Measurements from ENCODE around the gene DDO. TPM values are rescaled to one million over a fixed set of nuclear protein-coding genes. Genes with fewer than 3 reads are reported as not detected.

DDO gene
- total and polyA plus RNA-seq, 9 of the 15 experiments (the other 6 are each of a cell fraction or from before 2014, with no cell fraction given), result not detected

GRCh38 chr6:110448846-110449540 is 33.6 kb upstream of the DDO start:
- ChIA-PET CTCF (ENCODE audit: low intra/inter-chr PET ratio) (no interaction called here), POLR2A (no interaction called here)
- H3K36me3 ChIP-seq (ENCODE audit: control insufficient read depth, insufficient read depth, low read length), result no peaks in the 10 kb centered on the region
- H3K79me2 ChIP-seq (ENCODE audit: control insufficient read depth, insufficient read depth, low read length), result no peaks in the 10 kb centered on the region
- no peak overlapping the region for H3K4me3 ChIP-seq
- no peaks in the 10 kb centered on the region for H4K20me1 ChIP-seq (replicated peaks; ENCODE audit: control insufficient read depth, insufficient read depth, low read length)
- no peak overlapping the region for H3K9ac ChIP-seq (ENCODE audit: insufficient read depth in 1 of 2, low read depth in 2 of 2, low read length in 2 of 2)
- no peaks in the 10 kb centered on the region for H3K9me3 ChIP-seq (replicated peaks; ENCODE audit: control insufficient read depth, insufficient read depth, low read depth, low read length)
- 0% methylated on average over 4 of the region's 4 CpGs for WGBS (ENCODE audit: insufficient coverage, low coverage, missing lambda C conversion rate)
- H3K27me3 ChIP-seq (ENCODE audit: control insufficient read depth in 2 of 2, insufficient read depth in 2 of 2, low read length in 2 of 2), result peaks cover 3 to 8% of the 10 kb centered on the region in 2 experiments; a peak in 2 of 5 replicates
- H2AFZ ChIP-seq (ENCODE audit: low read depth, low read length), result no peak overlapping the region
- no peak overlapping the region for H3K4me2 ChIP-seq (ENCODE audit: insufficient read depth, low read length)
- no peaks in the 10 kb centered on the region for H3K4me1 ChIP-seq (replicated peaks in 1 of 2; ENCODE audit: control insufficient read depth in 2 of 2, insufficient read depth in 2 of 2, low read length in 2 of 2)
- no peak for FAIRE-seq
- no TSS peak for BruUV-seq (replicated peaks)
- no peaks in the 10 kb centered on the region for H3K9me1 ChIP-seq (ENCODE audit: control insufficient read depth, insufficient read depth, low read length)
- in situ Hi-C loops (cut with MboI), result no loop called here
- no peak for DNase-seq (ENCODE audit: extremely low read depth in 1 of 4, low spot score in 3 of 4)
- no peak overlapping the region for H3K27ac ChIP-seq (ENCODE audit: extremely low read depth, low read depth, low read length)
- 0 out of 2 replicates have a peak, but pooled peaks have one; percentile 13 for TF ChIP-seq GABPA (tag; conservative IDR thresholded peaks at IDR 0.05; ENCODE audit: low read depth)
- TF ChIP-seq SRSF3 (IDR thresholded peaks at IDR 0.05; ENCODE audit: insufficient read depth, low read length), result no peak
- TF ChIP-seq RFX7 (CRISPR knock-in tag; IDR thresholded peaks at IDR 0.05), result no peak
- intact Hi-C loops (cut with micrococcal nuclease), result no loop called here
- ATAC-seq, result no peak

GRCh38 chr6:110447761-110448160 is 32.4 kb upstream of the DDO start:
- H3K9me1 ChIP-seq (ENCODE audit: control insufficient read depth, insufficient read depth, low read length), result no peaks in the 10 kb centered on the region
- no peaks in the 10 kb centered on the region for H3K4me1 ChIP-seq (replicated peaks in 1 of 2; ENCODE audit: control insufficient read depth in 2 of 2, insufficient read depth in 2 of 2, low read length in 2 of 2)
- CTCF ChIA-PET (ENCODE audit: low intra/inter-chr PET ratio), result no interaction called here
- no peaks in the 10 kb centered on the region for H3K9me3 ChIP-seq (replicated peaks; ENCODE audit: control insufficient read depth, insufficient read depth, low read depth, low read length)
- DNase-seq (ENCODE audit: extremely low read depth in 1 of 4, low spot score in 3 of 4), result no peak
- no peak overlapping the region for H3K27ac ChIP-seq (ENCODE audit: extremely low read depth, low read depth, low read length)
- no TSS peak for BruUV-seq (replicated peaks)
- POLR2A ChIA-PET, result no interaction called here
- intact Hi-C loops (cut with micrococcal nuclease) (no loop called here), in situ Hi-C loops (cut with MboI) (no loop called here)
- no peaks in the 10 kb centered on the region for H3K36me3 ChIP-seq (ENCODE audit: control insufficient read depth, insufficient read depth, low read length)
- H2AFZ ChIP-seq (ENCODE audit: low read depth, low read length), result no peak overlapping the region
- H3K4me3 ChIP-seq, result no peak overlapping the region
- no peaks in the 10 kb centered on the region for H4K20me1 ChIP-seq (replicated peaks; ENCODE audit: control insufficient read depth, insufficient read depth, low read length)
- H3K79me2 ChIP-seq (ENCODE audit: control insufficient read depth, insufficient read depth, low read length), result no peaks in the 10 kb centered on the region
- no peak overlapping the region for H3K9ac ChIP-seq (ENCODE audit: insufficient read depth in 1 of 2, low read depth in 2 of 2, low read length in 2 of 2)
- no peak overlapping the region for H3K4me2 ChIP-seq (ENCODE audit: insufficient read depth, low read length)
- WGBS (ENCODE audit: insufficient coverage, low coverage, missing lambda C conversion rate), result 3% methylated on average over 3 of the region's 3 CpGs
- ATAC-seq, result no peak
- no peak for FAIRE-seq
- H3K27me3 ChIP-seq (ENCODE audit: control insufficient read depth in 2 of 2, insufficient read depth in 2 of 2, low read length in 2 of 2), result peaks cover 3 to 8% of the 10 kb centered on the region in 2 experiments; a peak in 2 of 5 replicates
- TF ChIP-seq IRF1 (CRISPR knock-in tag; IDR thresholded peaks at IDR 0.05; ENCODE audit: borderline replicate concordance) (no peak), YY1 (IDR thresholded peaks at IDR 0.05; ENCODE audit: borderline replicate concordance in 1 of 3, control insufficient read depth in 1 of 3, extremely low read depth in 1 of 3, insufficient read depth in 3 of 3, insufficient read length in 1 of 3, insufficient replicate concordance in 2 of 3, low read depth in 1 of 3, low read length in 2 of 3) (peak in 1 of 3 experiments; percentile 30), ZNF695 (CRISPR knock-in tag; IDR thresholded peaks at IDR 0.05) (no peak), RAD51 (IDR thresholded peaks at IDR 0.05; ENCODE audit: borderline replicate concordance, low read depth) (no peak), KDM5B (IDR thresholded peaks at IDR 0.05; ENCODE audit: insufficient replicate concordance, low read depth, low read length) (no peak)
- TF ChIP-seq, protein P1, sequence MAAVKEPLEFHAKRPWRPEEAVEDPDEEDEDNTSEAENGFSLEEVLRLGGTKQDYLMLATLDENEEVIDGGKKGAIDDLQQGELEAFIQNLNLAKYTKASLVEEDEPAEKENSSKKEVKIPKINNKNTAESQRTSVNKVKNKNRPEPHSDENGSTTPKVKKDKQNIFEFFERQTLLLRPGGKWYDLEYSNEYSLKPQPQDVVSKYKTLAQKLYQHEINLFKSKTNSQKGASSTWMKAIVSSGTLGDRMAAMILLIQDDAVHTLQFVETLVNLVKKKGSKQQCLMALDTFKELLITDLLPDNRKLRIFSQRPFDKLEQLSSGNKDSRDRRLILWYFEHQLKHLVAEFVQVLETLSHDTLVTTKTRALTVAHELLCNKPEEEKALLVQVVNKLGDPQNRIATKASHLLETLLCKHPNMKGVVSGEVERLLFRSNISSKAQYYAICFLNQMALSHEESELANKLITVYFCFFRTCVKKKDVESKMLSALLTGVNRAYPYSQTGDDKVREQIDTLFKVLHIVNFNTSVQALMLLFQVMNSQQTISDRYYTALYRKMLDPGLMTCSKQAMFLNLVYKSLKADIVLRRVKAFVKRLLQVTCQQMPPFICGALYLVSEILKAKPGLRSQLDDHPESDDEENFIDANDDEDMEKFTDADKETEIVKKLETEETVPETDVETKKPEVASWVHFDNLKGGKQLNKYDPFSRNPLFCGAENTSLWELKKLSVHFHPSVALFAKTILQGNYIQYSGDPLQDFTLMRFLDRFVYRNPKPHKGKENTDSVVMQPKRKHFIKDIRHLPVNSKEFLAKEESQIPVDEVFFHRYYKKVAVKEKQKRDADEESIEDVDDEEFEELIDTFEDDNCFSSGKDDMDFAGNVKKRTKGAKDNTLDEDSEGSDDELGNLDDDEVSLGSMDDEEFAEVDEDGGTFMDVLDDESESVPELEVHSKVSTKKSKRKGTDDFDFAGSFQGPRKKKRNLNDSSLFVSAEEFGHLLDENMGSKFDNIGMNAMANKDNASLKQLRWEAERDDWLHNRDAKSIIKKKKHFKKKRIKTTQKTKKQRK (IDR thresholded peaks at IDR 0.05; ENCODE audit: borderline replicate concordance, low read depth, low read length), result no peak
